CD4-positive, alpha-beta T cell treated with Interleukin-6 at 100 ng/mL for 8 hours (primary cell): ENCODE measurements around the gene ADGRD1.
"Not testable (repeated sequence)": the region's sequence is repeated elsewhere in the genome, so short reads cannot be mapped to it uniquely, and the experiment has no call there.

Experiments
- DNase-seq: peaks from one replicate; pipeline ENCODE4 v3.0.0-alpha.2; 2020; ENCODE audit warnings: mixed read lengths, low spot score

The ADGRD1 gene

DNA sequence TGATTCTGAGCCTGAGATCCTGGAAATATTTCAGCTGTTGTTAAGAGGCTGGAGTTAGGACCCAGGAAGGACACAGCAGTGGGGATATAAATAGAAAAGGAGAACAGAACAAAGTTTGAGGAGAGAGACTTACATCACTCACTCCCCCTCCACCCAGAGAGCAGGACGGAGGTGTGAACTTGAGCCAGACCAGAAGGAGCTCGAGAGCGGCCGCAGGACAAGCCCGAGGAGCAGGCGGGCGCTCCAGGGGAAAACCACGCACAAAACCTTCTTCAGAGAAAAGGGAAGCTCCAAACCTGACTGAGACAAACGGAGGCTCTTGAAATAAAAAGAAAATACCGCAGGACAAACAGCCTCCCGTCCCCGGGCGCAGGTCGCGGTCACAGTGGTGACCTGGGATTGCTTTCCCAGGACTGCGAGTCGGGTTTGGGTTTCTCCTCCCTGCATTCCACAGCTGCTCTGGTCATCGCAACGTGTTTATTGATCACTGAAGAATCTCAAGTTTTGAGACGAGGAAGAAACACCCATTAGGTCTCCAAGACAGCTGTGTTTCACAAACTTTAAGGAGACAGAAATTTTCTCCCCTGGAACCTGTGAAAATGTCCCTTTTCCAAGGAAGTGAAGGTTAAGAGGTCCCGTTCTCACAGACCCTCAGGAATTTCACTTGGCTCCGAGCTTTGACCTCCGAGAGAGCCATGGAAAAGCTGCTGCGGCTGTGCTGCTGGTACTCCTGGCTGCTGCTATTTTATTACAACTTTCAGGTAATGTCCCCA, at the start of gene ADGRD1:
TSS of gene ADGRD1 (plus strand) at position 137 of the 773 bp plus-strand sequence. CDS start at position 696, 559 bp downstream.
- DNase-seq = no peak

- DNase-seq = no peak
Measured at GRCh38 chr12:130904064-130904463, 49.6 kb upstream of the ADGRD1 start.

DNA sequence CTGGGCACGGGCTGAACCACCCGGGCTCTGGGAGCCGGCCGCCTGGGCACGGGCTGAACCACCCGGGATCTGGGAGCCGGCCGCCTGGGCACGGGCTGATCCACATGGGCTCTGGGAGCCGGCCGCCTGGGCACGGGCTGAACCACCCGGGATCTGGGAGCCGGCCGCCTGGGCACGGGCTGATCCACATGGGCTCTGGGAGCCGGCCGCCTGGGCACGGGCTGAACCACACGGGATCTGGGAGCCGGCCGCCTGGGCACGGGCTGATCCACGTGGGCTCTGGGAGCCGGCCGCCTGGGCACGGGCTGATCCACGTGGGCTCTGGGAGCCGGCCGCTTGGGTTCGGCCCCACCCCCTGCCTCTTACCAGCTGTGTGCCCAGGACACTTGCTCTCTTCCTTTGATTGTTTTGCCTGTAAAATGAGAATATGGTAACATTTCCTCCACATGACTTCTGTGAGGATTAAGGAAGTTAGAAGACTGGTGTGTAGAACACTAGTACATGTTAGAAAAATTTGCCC, 48.7 kb upstream of the ADGRD1 start:
- not testable (repeated sequence) for DNase-seq

DNA sequence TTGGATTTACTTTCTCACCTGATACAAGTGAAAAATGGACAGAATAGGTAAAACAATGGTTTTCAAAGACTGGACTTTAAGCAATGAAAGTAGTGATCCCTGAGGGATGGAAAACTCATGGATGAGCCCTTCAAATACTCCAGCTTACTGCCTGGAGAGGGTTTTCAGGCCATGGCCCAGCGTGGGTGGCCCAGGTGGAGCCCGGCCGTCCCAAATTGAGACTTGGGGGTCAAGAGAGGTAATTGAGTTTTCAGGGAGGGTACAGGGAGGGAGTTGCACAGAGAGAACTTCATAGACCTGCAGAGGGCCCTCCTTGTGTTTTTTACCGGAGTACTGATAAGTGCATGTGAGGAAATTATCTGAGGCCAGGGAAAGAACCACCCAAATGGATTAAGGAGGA, 44.6 kb upstream of the ADGRD1 start:
- no peak for DNase-seq

GRCh38 chr12:130911193-130911592, 42.5 kb upstream of the ADGRD1 start:
- DNase-seq = no peak

GRCh38 chr12:130911933-130912332, 41.8 kb upstream of the ADGRD1 start:
- DNase-seq = no peak

DNA sequence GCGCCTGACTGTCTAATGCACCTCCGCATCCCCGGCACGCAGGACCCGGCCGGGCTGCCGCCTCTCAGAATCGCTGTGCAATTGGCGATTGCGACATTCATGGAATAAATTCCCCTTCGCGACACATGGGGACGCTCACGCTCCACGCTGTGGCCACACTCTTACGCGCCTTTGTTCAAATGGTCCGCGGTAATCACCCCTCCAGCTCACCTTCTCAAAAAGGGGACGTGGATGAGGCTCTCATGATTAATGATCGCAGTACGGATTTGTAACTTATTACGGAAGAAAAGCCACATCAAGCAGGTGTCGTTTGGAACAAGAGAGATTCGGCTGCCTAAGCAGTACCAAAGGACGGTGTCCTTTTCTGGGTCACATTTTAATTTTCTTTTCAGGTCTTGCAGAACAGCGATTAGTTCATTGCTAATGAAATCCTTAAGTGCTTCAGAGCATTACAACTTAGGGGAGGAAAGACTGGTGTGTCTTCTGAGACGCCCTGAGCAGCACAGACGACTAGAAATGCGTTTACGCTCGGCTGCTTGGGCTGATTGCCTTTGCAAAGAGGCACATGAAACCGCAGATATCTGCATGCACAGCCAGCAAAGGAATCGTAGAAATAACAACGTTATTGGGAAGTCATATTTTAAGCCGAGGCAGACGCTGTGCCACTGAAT, 37.3 kb upstream of the ADGRD1 start:
- no peak for DNase-seq

DNA sequence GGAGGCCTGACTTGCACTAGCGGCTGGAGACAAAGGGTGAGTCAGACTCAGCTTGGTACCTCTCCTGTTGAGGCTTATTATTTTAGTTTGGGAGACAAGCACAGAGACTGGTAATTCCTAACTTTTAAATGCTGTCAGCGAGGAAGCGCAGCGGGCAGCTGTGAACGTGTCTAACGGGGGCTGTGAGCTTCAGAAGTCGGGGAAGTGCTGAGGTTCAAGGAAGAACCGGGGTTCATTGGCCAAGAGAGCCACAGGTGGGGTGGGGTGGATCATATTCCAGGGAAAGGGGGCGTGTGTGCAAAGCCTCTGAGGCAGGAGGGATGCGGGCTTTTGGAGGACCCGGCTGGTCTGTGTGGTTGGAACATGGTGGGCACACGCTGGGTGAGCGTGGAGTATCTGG, 36.1 kb upstream of the ADGRD1 start:
- DNase-seq = no peak

- no peak for DNase-seq
Measured at GRCh38 chr12:130919086-130919485, 34.6 kb upstream of the ADGRD1 start.

GRCh38 chr12:130920119-130920703, 33.5 kb upstream of the ADGRD1 start:
- no peak for DNase-seq

GRCh38 chr12:130920723-130921381, 32.9 kb upstream of the ADGRD1 start:
- no peak for DNase-seq

- DNase-seq = no peak
Measured at GRCh38 chr12:130922511-130922953, 31.2 kb upstream of the ADGRD1 start.

DNA sequence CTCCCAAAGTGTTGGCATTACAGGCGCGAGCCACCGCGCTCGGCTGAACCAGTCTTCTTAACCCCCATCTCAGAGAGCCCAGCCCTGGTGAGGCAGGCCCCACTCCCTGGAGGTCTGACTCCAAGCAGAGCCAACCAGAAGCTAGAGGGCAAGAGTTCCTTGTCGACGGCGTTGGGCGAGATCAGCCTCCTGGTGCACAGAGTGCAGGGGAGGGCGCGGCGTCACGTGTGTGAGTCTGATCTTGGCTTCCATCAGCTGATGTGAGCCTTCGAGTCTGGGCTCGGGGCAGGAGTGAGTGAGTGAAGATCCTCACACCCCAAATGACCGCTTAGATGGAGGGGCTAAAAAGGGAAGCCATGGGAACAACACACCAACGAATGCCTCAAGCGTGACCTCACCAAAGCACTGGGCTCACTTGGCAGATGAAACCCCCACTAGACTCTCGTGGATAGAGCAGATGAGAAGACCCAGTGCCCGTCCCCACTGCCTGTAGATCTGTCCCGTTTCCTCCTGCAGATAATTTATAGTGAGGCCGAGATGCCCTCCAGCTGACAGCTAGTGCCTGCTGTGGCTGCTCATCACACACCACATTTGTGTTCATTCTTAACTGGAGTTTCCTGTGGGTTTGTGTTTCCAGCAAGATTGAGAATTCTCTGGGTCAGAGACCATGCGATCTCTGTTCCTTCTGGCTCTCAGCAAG, 28.6 kb upstream of the ADGRD1 start:
- no peak for DNase-seq

- no peak for DNase-seq
Measured at GRCh38 chr12:130925666-130926015, 28.1 kb upstream of the ADGRD1 start.

GRCh38 chr12:130929363-130929762, 24.3 kb upstream of the ADGRD1 start:
- DNase-seq = no peak

DNA sequence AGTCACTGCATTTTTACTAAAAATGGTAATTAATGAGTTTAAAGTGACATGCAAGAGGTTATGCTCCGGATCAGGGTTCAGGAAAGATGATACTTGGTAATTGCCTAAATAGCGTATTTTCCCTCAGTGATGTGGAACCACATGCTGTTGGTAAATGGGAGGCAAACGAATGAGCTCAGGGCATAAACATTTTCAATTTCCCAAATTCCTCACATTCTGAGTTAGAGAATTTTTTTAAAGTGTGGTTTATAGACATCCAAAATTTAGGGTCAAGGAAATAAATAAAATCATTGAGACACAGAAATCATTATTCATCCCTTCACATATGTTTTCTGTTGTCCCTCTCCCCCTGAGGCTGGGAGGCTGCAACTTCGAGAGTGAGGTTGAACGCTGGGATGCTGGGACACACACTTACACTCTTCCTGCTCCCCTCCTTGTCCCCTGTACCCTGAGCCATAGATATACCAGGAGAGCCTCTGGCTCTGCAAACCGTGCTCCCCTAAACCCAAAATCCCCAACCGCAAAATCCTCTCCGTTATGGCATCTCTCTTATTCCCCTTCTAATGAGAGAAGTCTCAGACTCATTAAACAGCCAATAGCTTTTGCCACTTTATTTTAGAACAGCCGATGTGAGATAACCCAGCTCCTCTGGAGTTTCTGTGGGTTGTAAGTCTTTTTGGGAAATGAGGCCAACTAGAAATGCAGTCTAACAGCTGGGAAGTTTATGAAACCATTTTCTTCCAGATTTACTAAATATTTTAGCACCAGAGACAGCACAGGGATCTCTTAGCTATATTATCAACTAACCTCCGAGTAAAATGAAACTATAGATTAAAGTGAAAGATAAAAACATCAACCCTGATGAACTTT, 21.4 kb upstream of the ADGRD1 start:
- DNase-seq = no peak

DNA sequence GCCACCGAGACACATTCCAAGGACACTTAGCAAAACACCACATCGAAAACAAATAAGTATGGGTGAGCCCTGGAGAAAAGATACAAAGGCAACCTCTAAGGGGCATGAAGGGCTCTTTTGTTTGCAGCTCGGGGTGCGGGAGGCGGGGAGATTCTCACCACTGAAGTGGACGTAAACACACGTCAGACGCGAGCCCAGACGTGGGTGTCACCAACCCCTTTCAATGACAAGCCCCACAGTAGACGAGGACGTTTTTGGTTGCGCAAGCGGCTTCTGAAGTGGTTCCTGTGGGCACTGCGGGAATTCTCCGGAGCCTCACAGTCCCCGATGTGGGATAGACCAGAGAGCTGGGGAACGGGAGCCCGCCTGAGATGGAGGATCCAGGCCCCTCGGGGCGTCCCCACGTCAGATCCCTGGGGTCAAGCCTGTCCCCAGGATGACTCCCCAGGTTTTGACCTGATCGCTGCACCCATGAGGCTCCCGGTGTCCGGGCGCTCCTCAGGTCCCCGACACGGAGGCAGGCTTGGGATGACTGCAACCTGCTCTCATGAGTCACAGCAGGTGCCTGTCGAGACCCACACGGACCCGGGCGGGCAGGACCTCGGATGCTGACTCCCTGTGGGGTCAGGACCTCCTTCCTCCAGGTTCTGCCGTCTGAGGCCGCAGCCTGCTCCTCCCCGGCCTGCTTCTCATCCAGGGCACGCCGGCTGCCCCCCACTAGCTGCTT, 20.3 kb upstream of the ADGRD1 start:
- DNase-seq = no peak

- DNase-seq = no peak
Measured at GRCh38 chr12:130934753-130935152, 19.0 kb upstream of the ADGRD1 start.

DNA sequence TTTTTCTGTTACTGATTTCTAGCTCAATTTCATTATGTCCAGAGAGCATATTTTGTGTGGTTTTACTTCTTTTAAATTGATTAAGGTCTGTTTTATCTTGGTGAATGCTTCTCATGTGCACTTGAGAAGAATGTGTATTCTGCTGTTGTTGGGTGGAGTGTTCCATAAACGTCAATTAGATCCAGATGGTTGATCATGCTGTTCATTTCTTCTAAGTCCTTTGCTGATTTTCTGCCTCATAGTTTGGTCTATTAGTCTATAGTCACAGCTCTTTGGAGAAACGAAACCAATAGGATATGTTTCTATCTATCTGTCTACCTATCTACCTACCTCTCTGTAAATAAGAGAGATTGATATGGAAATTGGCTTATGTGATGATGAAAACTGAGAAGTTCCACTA, 17.1 kb upstream of the ADGRD1 start:
- DNase-seq = no peak

- DNase-seq = no peak
Measured at GRCh38 chr12:130937063-130937462, 16.6 kb upstream of the ADGRD1 start.
